ENCODE results near the gene PPIL1. TPM values are rescaled to one million over a fixed set of nuclear protein-coding genes. Genes with fewer than 3 reads are reported as not detected.
A peak's percentile ranks its signal among the peaks of the same experiment; 100 is the strongest.

Gene PPIL1
- total RNA-seq, 2 donors from 2014 or later: 18.7 to 35.9 TPM

DNA sequence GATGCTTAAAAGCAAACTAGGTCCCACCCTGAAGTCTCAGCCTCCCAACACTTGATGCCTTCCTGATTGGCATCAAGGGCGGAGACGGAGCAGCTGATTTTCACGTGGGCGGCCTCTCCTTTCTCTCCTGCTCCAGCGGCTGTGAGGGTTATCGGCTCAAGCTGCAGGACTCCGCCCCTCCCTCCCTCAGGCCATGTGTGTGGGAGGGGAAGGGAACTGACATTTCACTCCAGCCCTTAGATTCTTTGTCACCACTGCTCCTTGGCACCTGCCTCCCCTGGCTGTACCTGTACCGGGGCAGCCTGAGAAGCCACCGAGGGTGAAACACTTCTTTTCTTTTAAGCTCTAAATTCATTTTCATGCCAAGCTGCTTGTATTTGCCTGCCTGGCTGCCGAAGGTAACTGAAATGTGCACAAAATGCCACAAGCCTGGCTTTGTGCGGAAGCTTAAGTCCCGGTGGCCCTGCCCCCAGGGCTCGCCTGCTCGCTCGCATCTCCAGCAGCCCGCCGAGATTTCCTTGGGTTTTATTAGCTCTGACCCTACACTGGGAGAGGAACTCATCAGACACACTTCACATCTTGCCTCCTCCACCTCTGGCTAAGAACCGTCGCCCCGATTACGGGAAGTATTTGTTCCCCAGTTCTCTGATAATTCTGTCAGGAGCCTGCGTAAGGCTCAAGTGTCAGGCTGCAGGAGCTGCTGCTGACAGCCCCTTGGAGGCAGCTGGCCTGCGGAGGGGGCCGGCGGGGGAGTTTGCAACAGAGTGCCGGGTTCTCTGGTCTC lies 25.8 kb downstream of the PPIL1 start:
- H3K4me3 ChIP-seq: no peak overlapping the region
- TF ChIP-seq, protein P1, sequence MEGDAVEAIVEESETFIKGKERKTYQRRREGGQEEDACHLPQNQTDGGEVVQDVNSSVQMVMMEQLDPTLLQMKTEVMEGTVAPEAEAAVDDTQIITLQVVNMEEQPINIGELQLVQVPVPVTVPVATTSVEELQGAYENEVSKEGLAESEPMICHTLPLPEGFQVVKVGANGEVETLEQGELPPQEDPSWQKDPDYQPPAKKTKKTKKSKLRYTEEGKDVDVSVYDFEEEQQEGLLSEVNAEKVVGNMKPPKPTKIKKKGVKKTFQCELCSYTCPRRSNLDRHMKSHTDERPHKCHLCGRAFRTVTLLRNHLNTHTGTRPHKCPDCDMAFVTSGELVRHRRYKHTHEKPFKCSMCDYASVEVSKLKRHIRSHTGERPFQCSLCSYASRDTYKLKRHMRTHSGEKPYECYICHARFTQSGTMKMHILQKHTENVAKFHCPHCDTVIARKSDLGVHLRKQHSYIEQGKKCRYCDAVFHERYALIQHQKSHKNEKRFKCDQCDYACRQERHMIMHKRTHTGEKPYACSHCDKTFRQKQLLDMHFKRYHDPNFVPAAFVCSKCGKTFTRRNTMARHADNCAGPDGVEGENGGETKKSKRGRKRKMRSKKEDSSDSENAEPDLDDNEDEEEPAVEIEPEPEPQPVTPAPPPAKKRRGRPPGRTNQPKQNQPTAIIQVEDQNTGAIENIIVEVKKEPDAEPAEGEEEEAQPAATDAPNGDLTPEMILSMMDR (IDR thresholded peaks at IDR 0.05): no peak
- TF ChIP-seq POLR2AphosphoS5 (IDR thresholded peaks at IDR 0.05): peak; percentile 12
- peak; percentile 52 for DNase-seq (ENCODE audit: low spot score)
- no peaks in the 10 kb centered on the region for H3K27me3 ChIP-seq (replicated peaks; ENCODE audit: insufficient read depth)
- no peaks in the 10 kb centered on the region for H3K36me3 ChIP-seq
- no peaks in the 10 kb centered on the region for H3K4me1 ChIP-seq (replicated peaks)
- WGBS: 16% methylated on average over 26 of the region's 26 CpGs
- intact Hi-C loops (cut with DNase I): loop anchor here (10.0 kb wide), 1 partner anchor 234 kb away; no protein-coding TSS in a partner anchor
- peak overlapping the region in 1 of 2 donors; percentile 12 for H3K27ac ChIP-seq
- no peaks in the 10 kb centered on the region for H3K9me3 ChIP-seq

- Histone ChIP-seq H3K27me3 (replicated peaks; ENCODE audit: insufficient read depth) (no peaks in the 10 kb centered on the region), H3K4me1 (replicated peaks) (no peaks in the 10 kb centered on the region), H3K36me3 (no peaks in the 10 kb centered on the region), H3K4me3 (no peak overlapping the region), H3K27ac (no peak overlapping the region), H3K9me3 (no peaks in the 10 kb centered on the region)
- 93% methylated on average over 6 of the region's 6 CpGs for WGBS
- no peak for TF ChIP-seq POLR2A (IDR thresholded peaks at IDR 0.05)
- no peak for TF ChIP-seq POLR2AphosphoS5 (IDR thresholded peaks at IDR 0.05)
- no peak for DNase-seq (ENCODE audit: low spot score)
- intact Hi-C loops (cut with DNase I): loop anchor here (10.0 kb wide), 1 partner anchor 233 kb away; no protein-coding TSS in a partner anchor
Measured at GRCh38 chr6:36847991-36848390, 26.6 kb downstream of the PPIL1 start.

GRCh38 chr6:36847152-36847551 lies 27.5 kb downstream of the PPIL1 start:
- H3K27me3 ChIP-seq (replicated peaks; ENCODE audit: insufficient read depth): no peaks in the 10 kb centered on the region
- no peak for TF ChIP-seq POLR2A (IDR thresholded peaks at IDR 0.05)
- TF ChIP-seq POLR2AphosphoS5 (IDR thresholded peaks at IDR 0.05): no peak
- TF ChIP-seq, protein P1 (IDR thresholded peaks at IDR 0.05): no peak
- DNase-seq (ENCODE audit: low spot score): no peak
- intact Hi-C loops (cut with DNase I): loop anchor here (10.0 kb wide), 1 partner anchor 232 kb away; no protein-coding TSS in a partner anchor
- H3K9me3 ChIP-seq: no peaks in the 10 kb centered on the region
- no peaks in the 10 kb centered on the region for H3K36me3 ChIP-seq
- no peaks in the 10 kb centered on the region for H3K4me1 ChIP-seq (replicated peaks)
- 98% methylated on average over 4 of the region's 4 CpGs for WGBS
- no peak overlapping the region for H3K4me3 ChIP-seq
- H3K27ac ChIP-seq: no peak overlapping the region

- Histone ChIP-seq H3K27me3 (replicated peaks; ENCODE audit: insufficient read depth) (no peaks in the 10 kb centered on the region), H3K4me3 (no peak overlapping the region), H3K27ac (no peak overlapping the region), H3K9me3 (no peaks in the 10 kb centered on the region), H3K4me1 (replicated peaks) (peaks cover 6% of the 10 kb centered on the region), H3K36me3 (no peaks in the 10 kb centered on the region)
- TF ChIP-seq, protein P1 (IDR thresholded peaks at IDR 0.05): no peak
- TF ChIP-seq POLR2A (IDR thresholded peaks at IDR 0.05): no peak
- no peak for TF ChIP-seq POLR2AphosphoS5 (IDR thresholded peaks at IDR 0.05)
- intact Hi-C loops (cut with DNase I): loop anchor here (10.0 kb wide), 1 partner anchor 230 kb away; no protein-coding TSS in a partner anchor
- 98% methylated on average over 4 of the region's 4 CpGs for WGBS
- no peak for DNase-seq (ENCODE audit: low spot score)
Measured at GRCh38 chr6:36845233-36845632, 29.4 kb downstream of the PPIL1 start.

GRCh38 chr6:36844232-36845170 lies 30.1 kb downstream of the PPIL1 start:
- intact Hi-C loops (cut with DNase I): loop anchor here (10.0 kb wide), 1 partner anchor 230 kb away; no protein-coding TSS in a partner anchor
- Histone ChIP-seq H3K27me3 (replicated peaks; ENCODE audit: insufficient read depth) (no peaks in the 10 kb centered on the region), H3K9me3 (no peaks in the 10 kb centered on the region), H3K27ac (no peak overlapping the region), H3K4me3 (no peak overlapping the region), H3K4me1 (replicated peaks) (peaks cover 9% of the 10 kb centered on the region), H3K36me3 (no peaks in the 10 kb centered on the region)
- no peak for DNase-seq (ENCODE audit: low spot score)
- WGBS: 79% methylated on average over 19 of the region's 19 CpGs
- TF ChIP-seq POLR2A (IDR thresholded peaks at IDR 0.05): no peak
- no peak for TF ChIP-seq POLR2AphosphoS5 (IDR thresholded peaks at IDR 0.05)
- TF ChIP-seq, protein P1 (IDR thresholded peaks at IDR 0.05): no peak
